Activated T-cell treated with anti-CD3 and anti-CD28 coated beads, Interleukin-2, amount 50 U/mL, for 1 hour (primary cell): ENCODE data around the gene CLCN7.
"Not testable (repeated sequence)": the region's sequence is repeated elsewhere in the genome, so short reads cannot be mapped to it uniquely, and the experiment has no call there.

Source experiments
- DNase-seq: peaks from one replicate; pipeline ENCODE4 v3.0.0-alpha.2; 2020

The CLCN7 gene

GRCh38 chr16:1486551-1487390 is 11.9 kb upstream of the CLCN7 start:
- no peak for DNase-seq

- DNase-seq = no peak
Observed at GRCh38 chr16:1485847-1486496, 11.1 kb upstream of the CLCN7 start.

GRCh38 chr16:1481906-1482835 is 7.3 kb upstream of the CLCN7 start:
- DNase-seq = no peak

- not testable (repeated sequence) for DNase-seq
Observed at GRCh38 chr16:1478937-1479336, 4.1 kb upstream of the CLCN7 start.

GRCh38 chr16:1477033-1477432 is 2.2 kb upstream of the CLCN7 start:
- no peak for DNase-seq

GRCh38 chr16:1475552-1476114 is 805 bp upstream of the CLCN7 start:
- DNase-seq = no peak

GRCh38 chr16:1474082-1474795 is 589 bp downstream of the CLCN7 start:
- no peak for DNase-seq

- no peak for DNase-seq
Observed at GRCh38 chr16:1472974-1473373, 1.9 kb downstream of the CLCN7 start.

- DNase-seq = no peak
Observed at GRCh38 chr16:1471569-1472194, 3.1 kb downstream of the CLCN7 start.

- no peak for DNase-seq
Observed at GRCh38 chr16:1470481-1471251, 4.2 kb downstream of the CLCN7 start.

GRCh38 chr16:1469693-1470201 is 5.1 kb downstream of the CLCN7 start:
- DNase-seq = no peak

GRCh38 chr16:1469141-1469540 is 5.7 kb downstream of the CLCN7 start:
- DNase-seq = not testable (repeated sequence)

- no peak for DNase-seq
Observed at GRCh38 chr16:1468426-1468810, 6.4 kb downstream of the CLCN7 start.

- no peak for DNase-seq
Observed at GRCh38 chr16:1466968-1467521, 7.8 kb downstream of the CLCN7 start.

GRCh38 chr16:1466054-1466453 is 8.8 kb downstream of the CLCN7 start:
- no peak for DNase-seq

- no peak for DNase-seq
Observed at GRCh38 chr16:1465567-1465915, 9.3 kb downstream of the CLCN7 start.

GRCh38 chr16:1464894-1465566 is 9.8 kb downstream of the CLCN7 start:
- DNase-seq = no peak

- DNase-seq = no peak
Observed at GRCh38 chr16:1464196-1464893, 10.5 kb downstream of the CLCN7 start.

GRCh38 chr16:1461146-1461545 is 13.7 kb downstream of the CLCN7 start:
- no peak for DNase-seq
